Measurements from ENCODE around the gene KRT83. TPM values are rescaled to one million over a fixed set of nuclear protein-coding genes. Genes with fewer than 3 reads are reported as not detected.

The KRT83 gene
- total RNA-seq, 1 experiment from 2014 or later = not detected

DNA sequence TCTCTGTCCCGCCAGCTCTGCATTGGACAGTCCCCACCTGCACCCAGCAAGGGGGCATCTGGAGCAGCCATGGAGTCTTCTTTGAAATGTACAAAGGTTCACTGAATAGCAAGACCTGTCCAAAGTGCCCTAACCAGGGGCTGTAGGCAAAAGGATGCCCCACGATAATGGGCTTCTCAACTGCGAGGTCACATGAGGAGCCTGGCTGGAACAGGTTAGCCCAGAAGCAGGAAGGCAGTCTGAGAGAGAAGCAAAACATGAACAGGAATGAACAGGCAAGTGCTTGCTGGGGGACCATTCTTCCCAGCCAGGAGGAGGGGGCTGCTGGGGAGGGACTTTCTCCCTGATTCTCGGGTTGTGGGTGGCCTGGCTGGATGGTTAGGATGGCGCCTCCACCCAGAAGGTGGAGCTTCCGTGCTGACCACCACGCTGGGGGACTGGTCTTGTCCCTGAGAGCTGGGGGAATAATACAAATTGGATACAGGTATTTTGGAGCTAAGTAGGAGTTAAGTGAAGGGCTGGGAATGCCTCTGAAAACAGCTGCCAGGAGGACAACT is 39.0 kb upstream of the KRT83 start:
- no TSS peak for BruUV-seq (replicated peaks)
- Histone ChIP-seq H3K36me3 (ENCODE audit: low read depth) (no peaks in the 10 kb centered on the region), H3K9me2 (ENCODE audit: insufficient read depth) (no peaks in the 10 kb centered on the region), H3K27me3 (ENCODE audit: insufficient read depth, low read depth) (no peaks in the 10 kb centered on the region), H2AFZ (no peak overlapping the region), H3K27ac (no peak overlapping the region), H3K9me3 (ENCODE audit: insufficient read depth, low read depth) (no peaks in the 10 kb centered on the region), H3K4me2 (no peak overlapping the region), H3K4me3 (no peak overlapping the region), H3F3A (ENCODE audit: insufficient read depth, low read depth) (no peaks in the 10 kb centered on the region), H4K20me1 (ENCODE audit: insufficient read depth) (no peaks in the 10 kb centered on the region), H3K4me1 (replicated peaks; ENCODE audit: insufficient read depth) (no peaks in the 10 kb centered on the region), H3K79me2 (ENCODE audit: low read depth) (no peaks in the 10 kb centered on the region)
- CTCF ChIA-PET = interaction anchor here (0.6 kb wide), 1 partner anchor 535 kb away, joined by 4 read pairs; no protein-coding TSS in a partner anchor
- DNase-seq = no peak
- intact Hi-C loops (cut with micrococcal nuclease; ENCODE audit: unreplicated experiment) = no loop called here
- no peak for TF ChIP-seq EZH2 (IDR thresholded peaks at IDR 0.05; ENCODE audit: low read depth)
- TF ChIP-seq, protein P1, sequence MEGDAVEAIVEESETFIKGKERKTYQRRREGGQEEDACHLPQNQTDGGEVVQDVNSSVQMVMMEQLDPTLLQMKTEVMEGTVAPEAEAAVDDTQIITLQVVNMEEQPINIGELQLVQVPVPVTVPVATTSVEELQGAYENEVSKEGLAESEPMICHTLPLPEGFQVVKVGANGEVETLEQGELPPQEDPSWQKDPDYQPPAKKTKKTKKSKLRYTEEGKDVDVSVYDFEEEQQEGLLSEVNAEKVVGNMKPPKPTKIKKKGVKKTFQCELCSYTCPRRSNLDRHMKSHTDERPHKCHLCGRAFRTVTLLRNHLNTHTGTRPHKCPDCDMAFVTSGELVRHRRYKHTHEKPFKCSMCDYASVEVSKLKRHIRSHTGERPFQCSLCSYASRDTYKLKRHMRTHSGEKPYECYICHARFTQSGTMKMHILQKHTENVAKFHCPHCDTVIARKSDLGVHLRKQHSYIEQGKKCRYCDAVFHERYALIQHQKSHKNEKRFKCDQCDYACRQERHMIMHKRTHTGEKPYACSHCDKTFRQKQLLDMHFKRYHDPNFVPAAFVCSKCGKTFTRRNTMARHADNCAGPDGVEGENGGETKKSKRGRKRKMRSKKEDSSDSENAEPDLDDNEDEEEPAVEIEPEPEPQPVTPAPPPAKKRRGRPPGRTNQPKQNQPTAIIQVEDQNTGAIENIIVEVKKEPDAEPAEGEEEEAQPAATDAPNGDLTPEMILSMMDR (conservative IDR thresholded peaks at IDR 0.05) = no peak
- POLR2A ChIA-PET (ENCODE audit: unreplicated experiment) = interaction anchor here (0.5 to 0.6 kb wide), 3 partner anchors 52 to 128 kb away, joined by 3 to 7 read pairs (median 4); no protein-coding TSS in a partner anchor

DNA sequence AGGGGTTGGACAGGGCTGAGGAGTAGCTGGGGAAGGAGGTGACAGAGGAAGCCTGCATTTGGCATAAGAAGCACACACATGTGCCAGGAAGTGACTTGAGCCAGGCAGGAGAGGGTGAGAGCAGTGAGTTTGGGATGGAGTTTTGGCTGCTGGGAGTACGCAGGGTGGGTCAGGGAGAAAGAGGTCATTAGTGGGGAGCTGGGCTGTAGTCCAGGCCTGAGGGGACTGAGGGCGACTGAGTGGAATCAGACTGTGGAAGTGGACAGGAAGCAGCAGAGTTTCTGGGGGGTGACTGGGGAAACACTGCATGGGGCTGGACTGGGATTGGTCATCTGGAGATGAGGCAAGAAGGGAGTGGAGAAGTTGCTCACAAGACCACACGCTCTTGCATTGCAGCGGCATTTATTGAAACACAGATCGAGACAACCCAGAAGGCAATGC is 38.4 kb upstream of the KRT83 start:
- no peaks in the 10 kb centered on the region for H3K4me1 ChIP-seq (replicated peaks; ENCODE audit: insufficient read depth)
- no peaks in the 10 kb centered on the region for H3K9me2 ChIP-seq (ENCODE audit: insufficient read depth)
- no TSS peak for BruUV-seq (replicated peaks)
- H4K20me1 ChIP-seq (ENCODE audit: insufficient read depth) = no peaks in the 10 kb centered on the region
- no peak overlapping the region for H2AFZ ChIP-seq
- POLR2A ChIA-PET (ENCODE audit: unreplicated experiment) = interaction anchor here (0.6 kb wide), 1 partner anchor 51 kb away, joined by 7 read pairs; no protein-coding TSS in a partner anchor
- no peaks in the 10 kb centered on the region for H3K27me3 ChIP-seq (ENCODE audit: insufficient read depth, low read depth)
- DNase-seq = no peak
- no peak overlapping the region for H3K27ac ChIP-seq
- H3K4me2 ChIP-seq = no peak overlapping the region
- intact Hi-C loops (cut with micrococcal nuclease; ENCODE audit: unreplicated experiment) = no loop called here
- CTCF ChIA-PET = no interaction called here
- no peaks in the 10 kb centered on the region for H3K79me2 ChIP-seq (ENCODE audit: low read depth)
- no peaks in the 10 kb centered on the region for H3K9me3 ChIP-seq (ENCODE audit: insufficient read depth, low read depth)
- no peaks in the 10 kb centered on the region for H3K36me3 ChIP-seq (ENCODE audit: low read depth)
- no peak overlapping the region for H3K4me3 ChIP-seq
- no peak for TF ChIP-seq EZH2 (IDR thresholded peaks at IDR 0.05; ENCODE audit: low read depth)
- TF ChIP-seq, protein P1 (conservative IDR thresholded peaks at IDR 0.05) = no peak
- no peaks in the 10 kb centered on the region for H3F3A ChIP-seq (ENCODE audit: insufficient read depth, low read depth)

DNA sequence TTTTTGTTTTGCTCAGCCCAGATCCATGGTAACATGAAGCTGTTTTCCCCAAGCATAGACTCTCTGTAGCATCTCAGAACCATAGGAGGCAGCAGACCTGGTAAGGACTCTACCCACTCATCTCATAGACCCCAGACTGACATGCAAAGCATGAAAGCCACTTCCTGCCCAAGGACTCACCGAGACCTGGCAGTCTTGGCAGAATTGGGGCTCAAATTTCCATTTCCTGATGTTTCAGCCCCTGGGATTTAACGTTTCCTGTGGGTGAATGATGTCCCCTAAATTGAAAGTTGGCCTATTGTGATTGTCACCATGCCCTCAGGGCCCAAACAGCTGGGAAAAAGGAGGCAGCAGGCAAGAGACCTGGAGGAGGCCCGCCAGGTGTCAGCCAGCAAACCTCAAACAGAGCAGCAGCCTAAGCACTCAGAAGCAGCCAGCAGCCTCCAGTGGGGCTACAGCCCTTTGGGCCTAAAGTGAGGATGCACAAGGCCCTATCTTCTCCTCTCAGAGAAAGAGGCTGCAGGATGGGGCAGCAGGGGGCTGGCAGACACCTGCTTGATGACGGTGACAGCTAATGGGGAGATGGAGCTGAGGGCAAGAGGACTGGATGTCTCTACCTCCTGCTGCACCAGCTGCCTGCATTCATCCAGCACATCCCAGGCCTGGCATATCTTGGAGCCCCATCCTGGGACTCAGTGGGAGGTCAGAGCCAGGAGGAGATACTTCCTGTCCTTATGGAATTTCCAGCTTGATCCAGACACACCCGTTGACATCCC is 37.6 kb upstream of the KRT83 start:
- ChIA-PET POLR2A (ENCODE audit: unreplicated experiment) (interaction anchor here (0.6 kb wide), 1 partner anchor 213 kb away, joined by 4 read pairs; no protein-coding TSS in a partner anchor), CTCF (interaction anchor here (0.5 to 0.6 kb wide), 2 partner anchors 32 to 322 kb away, joined by 3 to 4 read pairs; no protein-coding TSS in a partner anchor)
- TF ChIP-seq, protein P1 (conservative IDR thresholded peaks at IDR 0.05) = no peak
- TF ChIP-seq EZH2 (IDR thresholded peaks at IDR 0.05; ENCODE audit: low read depth) = no peak
- no peaks in the 10 kb centered on the region for H3K36me3 ChIP-seq (ENCODE audit: low read depth)
- no peaks in the 10 kb centered on the region for H3K79me2 ChIP-seq (ENCODE audit: low read depth)
- intact Hi-C loops (cut with micrococcal nuclease; ENCODE audit: unreplicated experiment) = no loop called here
- no peaks in the 10 kb centered on the region for H4K20me1 ChIP-seq (ENCODE audit: insufficient read depth)
- no peak overlapping the region for H2AFZ ChIP-seq
- H3K27ac ChIP-seq = no peak overlapping the region
- no peak for DNase-seq
- no peak overlapping the region for H3K4me2 ChIP-seq
- no peaks in the 10 kb centered on the region for H3K4me1 ChIP-seq (replicated peaks; ENCODE audit: insufficient read depth)
- no peaks in the 10 kb centered on the region for H3K9me2 ChIP-seq (ENCODE audit: insufficient read depth)
- H3K4me3 ChIP-seq = no peak overlapping the region
- H3K27me3 ChIP-seq (ENCODE audit: insufficient read depth, low read depth) = no peaks in the 10 kb centered on the region
- no peaks in the 10 kb centered on the region for H3F3A ChIP-seq (ENCODE audit: insufficient read depth, low read depth)
- no peaks in the 10 kb centered on the region for H3K9me3 ChIP-seq (ENCODE audit: insufficient read depth, low read depth)
- BruUV-seq (replicated peaks) = no TSS peak

Data from PC-9 (cell line).